Hematopoietic multipotent progenitor cell treated with erythropoietin and hydrocortisone succinate and interleukin-3 and kit ligand, for 17 days (in vitro differentiated cells): ENCODE data around the gene LHFPL6.

Source experiments
- DNase-seq: peaks from one replicate; pipeline ENCODE4 v3.0.0-alpha.2; 2015; ENCODE audit warnings: low spot score

Gene LHFPL6

DNA sequence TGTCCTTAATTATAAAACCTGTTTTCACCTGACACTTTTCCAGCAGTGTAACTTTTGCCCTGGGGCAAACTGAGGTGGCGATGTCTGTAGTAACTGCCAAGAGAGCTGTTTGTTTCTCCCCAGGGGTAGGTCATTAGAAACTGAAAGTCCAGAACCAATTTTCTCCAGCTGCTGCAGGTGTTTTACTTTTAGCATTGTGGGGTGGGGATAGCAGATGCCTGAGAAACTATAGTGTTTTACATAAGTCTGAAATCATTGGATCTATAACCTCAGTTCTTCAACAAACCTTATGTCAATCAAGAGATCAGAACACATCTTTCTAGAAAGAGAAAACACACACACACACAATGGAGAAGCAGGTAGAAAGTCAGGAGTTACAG is 92.7 kb downstream of the LHFPL6 start:
- no peak for DNase-seq

GRCh38 chr13:39509616-39510315 is 93.2 kb downstream of the LHFPL6 start:
- no peak for DNase-seq

GRCh38 chr13:39506559-39507390 is 96.2 kb downstream of the LHFPL6 start:
- no peak for DNase-seq

DNA sequence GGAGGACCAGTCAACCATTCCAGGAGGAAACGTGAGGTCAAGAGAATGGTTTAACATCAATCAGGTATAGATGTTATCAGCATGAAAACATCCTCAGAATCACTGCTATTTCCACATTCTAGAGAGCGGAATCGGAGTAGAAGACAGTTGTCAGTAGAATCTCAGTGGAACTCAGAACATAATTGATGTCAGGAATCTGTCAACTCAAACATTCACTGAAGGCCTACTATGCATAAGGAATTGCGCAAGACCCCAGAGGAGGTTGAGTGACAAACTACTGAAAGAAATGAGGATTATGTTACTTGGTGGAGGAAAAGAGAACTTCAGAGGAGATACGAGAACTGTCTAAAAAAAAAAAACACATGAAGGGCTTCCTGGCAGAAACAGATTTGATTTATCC is 97.8 kb downstream of the LHFPL6 start:
- DNase-seq = no peak

- no peak for DNase-seq
These were observed 99.9 kb downstream of the LHFPL6 start for GRCh38 chr13:39503048-39503447.

DNA sequence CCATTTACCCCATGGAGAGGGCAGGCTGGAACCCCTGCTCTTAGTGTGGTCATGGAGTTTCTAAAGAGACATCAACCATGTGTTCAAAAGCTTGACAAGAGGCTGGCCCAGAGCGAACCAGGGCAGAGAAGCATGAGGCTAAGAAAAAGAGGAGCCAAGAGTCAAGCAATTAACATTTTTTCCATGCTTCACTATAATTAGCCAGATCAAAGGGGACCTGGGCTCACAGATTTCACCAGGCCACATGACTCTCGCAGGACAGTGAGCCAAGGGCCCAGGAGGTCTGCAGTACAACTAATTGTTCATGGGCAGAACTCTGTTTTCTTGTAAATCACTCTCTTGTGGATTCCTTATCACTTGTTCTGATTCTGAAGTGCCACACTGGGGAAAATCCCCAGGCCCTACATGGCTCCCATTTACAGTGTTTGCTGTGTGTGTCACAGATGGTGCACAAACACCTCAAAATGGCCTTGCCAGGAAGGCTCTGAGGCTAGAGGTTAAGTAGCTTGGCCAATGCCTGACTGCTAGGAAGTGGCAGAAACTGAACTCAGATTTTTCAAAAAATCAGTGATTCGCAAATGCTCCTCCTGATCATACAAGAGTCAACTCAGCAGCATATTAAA is 101.2 kb downstream of the LHFPL6 start:
- DNase-seq = no peak

DNA sequence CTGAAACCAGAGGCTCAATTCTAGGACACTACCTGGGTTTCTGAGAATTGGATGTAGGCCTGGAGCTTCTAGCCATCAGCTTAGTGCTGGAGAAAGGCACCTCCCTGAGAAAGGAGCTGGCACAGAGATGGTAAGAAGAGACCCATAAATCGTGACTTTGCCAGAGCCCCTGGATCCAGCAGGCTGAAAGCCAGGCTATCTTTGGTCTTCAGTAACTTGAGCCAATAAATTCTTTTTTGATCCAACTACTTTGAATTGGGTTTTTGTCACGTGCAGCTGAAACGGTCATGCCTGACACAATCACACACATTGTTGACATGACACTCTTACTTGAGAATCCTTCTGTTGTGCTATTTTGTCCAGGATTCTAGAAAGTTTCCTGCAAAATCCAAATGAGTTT is 103.4 kb downstream of the LHFPL6 start:
- no peak for DNase-seq

DNA sequence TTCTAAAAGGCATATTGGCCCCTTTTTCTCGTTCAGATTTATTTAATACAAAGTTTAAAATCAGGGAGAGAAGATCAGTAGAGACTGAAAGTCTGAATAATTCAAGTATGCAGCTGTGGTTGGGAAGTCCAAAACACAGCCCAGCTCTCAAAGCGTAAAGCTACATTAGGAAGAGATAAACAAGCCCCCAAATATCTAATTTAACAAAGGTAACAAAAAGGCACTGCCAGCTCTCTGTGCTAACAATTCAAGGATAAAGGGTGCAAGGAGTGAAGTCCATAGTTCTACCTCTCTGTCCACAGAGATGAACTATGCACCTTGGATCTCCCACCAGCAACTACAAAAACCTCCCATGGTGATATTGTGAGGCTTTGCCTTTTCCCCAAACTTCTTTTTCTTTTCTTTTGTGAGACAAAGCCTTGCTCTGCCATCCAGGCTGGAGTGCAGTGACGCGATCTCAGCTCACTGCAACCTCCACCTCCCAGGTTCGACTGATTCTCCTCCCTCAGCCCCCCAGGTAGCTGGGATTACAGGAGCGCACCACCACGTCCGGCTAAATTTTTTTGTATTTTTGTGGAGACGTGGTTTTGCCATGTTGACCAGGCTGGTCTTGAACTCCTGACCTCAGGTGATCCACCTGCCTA is 104.4 kb downstream of the LHFPL6 start:
- DNase-seq = no peak

- no peak for DNase-seq
These were observed 106.5 kb downstream of the LHFPL6 start for GRCh38 chr13:39496506-39496905.

GRCh38 chr13:39494633-39495032 is 108.4 kb downstream of the LHFPL6 start:
- DNase-seq = no peak

GRCh38 chr13:39494006-39494405 is 109.0 kb downstream of the LHFPL6 start:
- no peak for DNase-seq

GRCh38 chr13:39490136-39490535 is 112.9 kb downstream of the LHFPL6 start:
- DNase-seq = no peak

DNA sequence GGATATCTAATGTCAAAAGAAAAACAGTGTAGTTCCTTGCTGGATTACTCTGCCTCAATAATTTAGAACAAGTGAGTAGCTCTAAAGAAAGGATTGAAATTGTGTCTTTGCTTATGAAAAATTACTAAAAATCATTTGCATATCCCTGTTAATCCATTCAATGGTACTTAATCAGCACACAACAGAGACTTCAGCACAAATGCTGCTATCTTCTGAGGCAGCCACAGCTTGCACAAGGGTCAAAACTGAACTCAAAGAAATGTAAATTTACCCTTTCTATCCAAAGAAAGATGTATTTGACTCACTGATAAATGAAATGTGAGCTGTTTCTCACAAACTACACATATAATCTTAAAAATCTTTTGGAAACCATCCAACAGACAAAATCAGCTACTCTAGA is 116.2 kb downstream of the LHFPL6 start:
- no peak for DNase-seq

DNA sequence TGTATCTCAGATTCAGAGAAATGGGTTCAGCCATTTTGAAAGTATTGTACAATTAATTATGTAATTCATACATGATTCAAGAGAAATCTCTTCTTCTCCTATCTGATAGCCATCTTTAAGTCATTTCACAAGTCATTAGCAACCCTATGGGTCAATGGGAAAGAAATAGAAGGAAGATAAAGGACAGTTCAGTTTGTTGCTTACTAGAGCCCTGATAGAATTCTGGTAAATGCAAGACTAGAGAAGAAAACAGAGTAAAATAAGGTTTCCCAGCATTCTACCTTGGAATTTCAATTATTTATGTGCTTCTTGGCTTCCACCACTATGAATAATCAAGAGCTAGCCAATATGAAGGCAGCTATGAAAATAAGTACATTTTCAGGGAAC is 117.7 kb downstream of the LHFPL6 start:
- DNase-seq = no peak

DNA sequence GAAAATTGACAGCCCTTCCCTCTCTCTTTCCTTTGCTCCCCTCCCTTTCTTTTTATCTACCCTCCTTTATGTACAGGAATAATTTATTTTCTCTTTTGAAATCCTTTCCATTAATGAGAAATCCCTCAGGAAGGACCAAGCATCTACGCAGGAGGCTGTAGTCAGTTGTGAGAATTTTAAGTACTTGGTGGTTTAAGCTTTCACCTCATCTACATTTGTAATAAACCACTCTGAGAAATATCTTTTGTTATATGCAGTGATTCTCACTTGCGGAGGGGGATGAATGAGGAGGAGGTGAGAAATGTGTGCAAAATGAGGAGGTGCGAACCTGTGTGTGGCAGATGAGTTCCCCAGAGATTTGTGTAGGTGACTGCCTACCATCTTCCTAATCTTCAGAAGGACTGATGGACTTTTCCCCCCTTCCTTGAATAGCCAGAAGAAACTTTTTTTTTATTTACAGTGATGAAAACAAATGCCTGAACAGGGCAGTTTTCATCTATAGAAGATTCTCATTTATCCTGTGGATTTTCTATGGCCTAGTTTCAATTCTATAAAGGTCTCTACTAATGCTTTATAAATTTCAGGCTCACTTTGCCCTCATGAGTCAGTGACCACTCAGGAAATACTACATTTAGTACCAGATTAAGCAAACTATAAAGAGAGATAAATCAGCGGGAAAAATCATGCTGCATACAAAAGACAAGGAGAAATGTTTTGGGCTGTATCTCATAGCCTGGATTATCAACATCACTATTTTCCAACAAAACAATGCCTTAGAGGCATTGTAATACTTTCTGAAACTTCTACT is 118.3 kb downstream of the LHFPL6 start:
- DNase-seq = no peak

DNA sequence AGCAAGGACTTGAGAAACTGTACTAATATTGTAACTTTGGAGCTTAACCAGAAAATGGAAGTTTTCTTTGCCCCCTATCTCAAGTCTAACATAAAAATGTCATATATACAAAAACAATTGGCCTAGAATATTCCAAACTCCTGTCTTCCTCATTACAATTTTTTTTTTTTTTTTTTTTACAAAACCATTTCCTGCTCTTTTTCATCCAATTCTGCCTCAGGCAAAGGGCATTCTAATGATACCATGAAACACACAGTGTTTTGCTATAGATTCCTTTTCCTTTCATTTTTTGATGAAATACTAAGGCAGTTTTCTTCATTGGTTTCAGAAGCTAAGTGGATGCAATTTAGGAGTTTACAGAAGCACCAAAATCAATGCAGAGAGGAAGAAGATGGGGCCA is 119.7 kb downstream of the LHFPL6 start:
- DNase-seq = no peak

DNA sequence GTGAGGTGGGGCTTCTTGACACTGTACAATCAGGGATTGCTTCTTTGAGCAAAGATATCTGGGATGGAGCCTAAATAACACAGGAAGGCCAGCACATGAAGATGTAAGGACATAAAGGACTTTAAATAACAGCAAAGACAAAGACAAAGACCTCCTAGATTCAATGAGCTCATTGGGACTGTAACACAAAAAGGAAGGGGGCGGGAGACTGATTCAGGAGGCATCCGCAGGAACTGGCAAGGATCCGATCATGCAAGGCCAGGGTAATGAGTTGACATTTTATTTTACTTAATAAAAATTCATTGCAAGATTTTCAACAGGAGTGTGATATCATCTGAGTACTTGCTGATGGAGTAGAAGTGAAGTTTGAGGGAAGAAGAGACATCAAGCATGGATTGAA is 121.5 kb downstream of the LHFPL6 start:
- no peak for DNase-seq

GRCh38 chr13:39474600-39474999 is 128.4 kb downstream of the LHFPL6 start:
- DNase-seq = no peak

DNA sequence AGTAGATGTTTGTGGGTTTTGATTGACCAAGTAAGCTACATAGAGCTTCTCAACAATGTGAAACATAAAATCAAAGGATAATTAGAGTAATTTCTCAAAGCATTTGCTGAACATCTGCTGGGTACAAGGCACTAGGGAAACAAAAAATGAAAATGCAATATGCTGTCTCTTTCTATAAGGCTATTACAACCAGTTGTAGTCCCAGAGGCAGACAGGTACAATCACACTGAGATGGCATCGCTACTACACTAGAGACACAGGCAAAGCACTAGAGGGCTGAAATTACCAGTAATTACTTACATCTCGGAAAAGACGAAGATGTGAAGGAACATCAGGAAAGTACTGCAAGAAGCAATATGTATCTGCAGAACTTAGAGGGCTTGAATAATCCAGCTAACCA is 133.3 kb downstream of the LHFPL6 start:
- no peak for DNase-seq

GRCh38 chr13:39468306-39468705 is 134.7 kb downstream of the LHFPL6 start:
- no peak for DNase-seq

DNA sequence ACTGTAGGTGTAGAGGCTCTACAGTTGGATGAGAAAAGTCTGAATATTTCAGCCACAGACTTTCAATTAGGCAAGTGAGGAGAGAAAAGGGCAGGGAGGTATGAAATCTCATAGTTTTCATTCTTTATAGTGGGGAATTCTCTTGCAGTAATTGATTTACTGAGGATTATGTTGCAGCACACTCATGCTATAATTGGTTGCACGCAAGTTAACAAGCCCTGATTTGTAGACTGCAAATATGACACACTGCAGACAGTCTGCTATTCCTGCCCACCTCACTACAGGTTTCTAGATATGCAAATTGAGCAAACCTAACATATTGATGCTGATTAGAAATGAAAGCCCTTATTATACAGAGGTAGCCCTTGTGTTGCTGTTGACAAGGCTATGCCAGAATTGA is 139.4 kb downstream of the LHFPL6 start:
- no peak for DNase-seq

GRCh38 chr13:39462906-39463305 is 140.1 kb downstream of the LHFPL6 start:
- no peak for DNase-seq
